Cardiac fibroblast (primary cell): ENCODE data around the gene ME3.

ENCODE experiments used
- DNase-seq, 2 donors: peaks; one replicate each; pipeline versions ENCODE4 v3.0.0 to v3.0.0-alpha.2; 2010; ENCODE audit warnings: low read depth in 2 of 2
- H3K4me3 ChIP-seq, 2 donors: replicated peaks in 1 of 2; 1 replicate in 1 of 2; 2 replicates in 1 of 2; pipeline ENCODE4 v1.5.1; 2011; ENCODE audit warnings: low read depth in 2 of 2, low read length in 2 of 2, mild to moderate bottlenecking in 2 of 2, moderate library complexity in 1 of 2
- TF ChIP-seq, protein P1 (sequence below): IDR thresholded peaks from one replicate; pipeline ENCODE4 v1.5.1; 2011; ENCODE audit warnings: low read depth, mild to moderate bottlenecking, low read length, inconsistent platforms

Gene ME3

DNA sequence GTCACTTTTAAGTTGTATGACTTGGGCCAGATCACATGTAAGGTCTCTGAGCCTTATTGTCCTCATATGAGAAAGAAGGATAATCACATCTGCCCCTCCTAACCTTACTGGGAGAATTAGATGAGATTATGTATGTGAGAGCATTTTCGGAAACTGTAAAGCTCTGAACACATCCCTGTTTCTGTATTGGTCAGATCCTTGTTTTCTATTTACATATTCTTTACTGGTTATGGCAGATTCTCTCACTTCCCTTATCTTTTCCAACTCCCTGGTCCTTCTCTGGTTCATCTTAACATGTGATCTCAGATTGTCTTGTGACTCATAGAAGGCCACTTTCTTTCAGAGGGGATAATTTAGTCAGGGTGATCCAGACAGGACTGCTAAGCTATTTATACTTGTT, 255.9 kb downstream of the ME3 start:
- DNase-seq = no peak
- TF ChIP-seq, protein P1, sequence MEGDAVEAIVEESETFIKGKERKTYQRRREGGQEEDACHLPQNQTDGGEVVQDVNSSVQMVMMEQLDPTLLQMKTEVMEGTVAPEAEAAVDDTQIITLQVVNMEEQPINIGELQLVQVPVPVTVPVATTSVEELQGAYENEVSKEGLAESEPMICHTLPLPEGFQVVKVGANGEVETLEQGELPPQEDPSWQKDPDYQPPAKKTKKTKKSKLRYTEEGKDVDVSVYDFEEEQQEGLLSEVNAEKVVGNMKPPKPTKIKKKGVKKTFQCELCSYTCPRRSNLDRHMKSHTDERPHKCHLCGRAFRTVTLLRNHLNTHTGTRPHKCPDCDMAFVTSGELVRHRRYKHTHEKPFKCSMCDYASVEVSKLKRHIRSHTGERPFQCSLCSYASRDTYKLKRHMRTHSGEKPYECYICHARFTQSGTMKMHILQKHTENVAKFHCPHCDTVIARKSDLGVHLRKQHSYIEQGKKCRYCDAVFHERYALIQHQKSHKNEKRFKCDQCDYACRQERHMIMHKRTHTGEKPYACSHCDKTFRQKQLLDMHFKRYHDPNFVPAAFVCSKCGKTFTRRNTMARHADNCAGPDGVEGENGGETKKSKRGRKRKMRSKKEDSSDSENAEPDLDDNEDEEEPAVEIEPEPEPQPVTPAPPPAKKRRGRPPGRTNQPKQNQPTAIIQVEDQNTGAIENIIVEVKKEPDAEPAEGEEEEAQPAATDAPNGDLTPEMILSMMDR = no peak
- no peak overlapping the region for H3K4me3 ChIP-seq

GRCh38 chr11:86415026-86415425, 257.4 kb downstream of the ME3 start:
- TF ChIP-seq, protein P1 = no peak
- H3K4me3 ChIP-seq = no peak overlapping the region
- no peak for DNase-seq

- TF ChIP-seq, protein P1 = no peak
- H3K4me3 ChIP-seq = no peak overlapping the region
- DNase-seq = no peak
These were observed 258.4 kb downstream of the ME3 start for GRCh38 chr11:86414032-86414431.

DNA sequence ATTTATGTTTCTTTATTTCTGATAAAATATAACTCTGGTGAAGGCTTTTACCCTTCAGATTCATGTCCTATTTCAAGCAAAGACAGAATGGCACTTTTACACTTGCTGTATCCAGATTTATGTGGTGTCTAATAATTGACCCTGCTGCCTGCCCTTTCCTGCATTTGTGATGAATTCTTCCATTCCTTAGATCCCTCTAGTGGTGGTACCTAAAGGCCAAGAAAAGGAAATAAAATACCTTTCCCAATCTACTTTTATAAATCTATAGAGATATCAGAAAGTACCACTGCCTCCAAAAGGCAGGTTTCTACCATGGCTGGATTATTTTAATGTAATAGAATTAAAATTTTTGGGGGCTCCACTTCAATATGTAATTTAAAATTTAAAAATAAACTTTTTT, 263.6 kb downstream of the ME3 start:
- DNase-seq = peak in 1 of 2 donors; percentile 16
- H3K4me3 ChIP-seq = no peak overlapping the region
- TF ChIP-seq, protein P1 = peak; percentile 44

GRCh38 chr11:86403458-86403857, 269.0 kb downstream of the ME3 start:
- no peak for DNase-seq
- TF ChIP-seq, protein P1 = no peak
- no peak overlapping the region for H3K4me3 ChIP-seq

DNA sequence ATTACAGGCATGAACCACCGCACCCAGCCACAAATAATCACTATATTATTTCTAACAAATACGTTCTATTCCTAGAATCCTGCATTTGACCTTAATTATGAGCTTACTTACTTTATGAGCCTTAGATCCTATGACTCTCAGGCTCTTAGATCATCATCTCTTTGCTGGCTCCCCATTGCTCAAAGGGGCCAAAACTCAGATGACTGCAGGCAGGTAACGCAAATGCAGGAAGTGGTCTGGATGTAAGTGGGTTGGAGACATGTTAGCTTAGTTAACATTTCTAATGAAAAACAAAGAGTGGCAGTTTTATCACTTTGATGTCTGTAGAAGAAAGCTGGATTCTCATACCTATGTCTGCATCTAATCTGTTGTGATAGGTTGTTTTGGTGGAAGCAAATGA, 274.3 kb downstream of the ME3 start:
- no peak for DNase-seq
- TF ChIP-seq, protein P1 = no peak
- H3K4me3 ChIP-seq = no peak overlapping the region

DNA sequence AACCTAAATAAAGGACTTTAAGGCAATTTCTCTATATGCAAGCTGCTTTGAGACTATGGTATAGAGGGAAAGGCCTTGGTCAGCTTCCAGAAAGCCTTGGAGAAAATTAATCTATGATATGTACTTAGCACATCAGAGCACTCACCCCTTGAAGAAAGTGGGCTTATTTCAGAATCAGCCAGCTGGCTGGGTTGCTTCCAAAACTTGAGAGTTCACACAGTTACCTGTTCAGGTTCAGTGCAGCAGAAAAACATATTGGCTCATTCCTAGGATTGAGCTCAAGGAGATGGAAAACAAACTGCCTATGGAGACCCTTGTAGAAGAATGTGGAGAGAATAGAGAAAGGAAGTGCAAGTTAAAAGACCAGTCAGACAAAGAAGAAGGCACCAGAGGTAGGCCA, 275.1 kb downstream of the ME3 start:
- H3K4me3 ChIP-seq = no peak overlapping the region
- TF ChIP-seq, protein P1 = no peak
- DNase-seq = no peak
